SK-N-SH (cell line): ENCODE measurements around the gene MMADHC. TPM values are rescaled to one million over a fixed set of nuclear protein-coding genes. Genes with fewer than 3 reads are reported as not detected.

Experiments used
- CTCF ChIA-PET: fragments of 300-600, 350-600 bp; formaldehyde crosslinking; extraction: SDS; loops from one replicate; lab custom pipeline; 2021; lab: Yijun Ruan, JAX
- POLR2A ChIA-PET: fragments of 350-600 bp; sonication (Branson Sonifier 250); formaldehyde crosslinking; extraction: SDS; loops from one replicate; lab custom pipeline; 2020; ENCODE audit warnings: antibody characterized with exemption, inconsistent platforms; lab: Yijun Ruan, JAX
- DNase-seq: peaks from one replicate; pipeline ENCODE4 v3.0.0; 2012
- H2AFZ ChIP-seq: fragments of 200-600 bp; sonication (generic); 2 replicates; pipeline ENCODE4 v1.8.1; 2016; ENCODE audit warnings: antibody characterized with exemption, mild to moderate bottlenecking, low read depth
- H3F3A ChIP-seq: fragments of 200-600 bp; sonication (generic); replicated peaks from 2 replicates; pipeline ENCODE3; 2016; ENCODE audit warnings: antibody characterized with exemption, mild to moderate bottlenecking; ENCODE audit not compliant: insufficient read depth
- H3K27ac ChIP-seq, 2 experiments: fragments of 200-500 bp in 1 of 2; fragments of 200-600 bp in 1 of 2; sonication (Bioruptor generic) in 1 of 2; sonication (generic), shearing (Covaris generic) in 1 of 2; 2 replicates each; pipeline versions ENCODE4 v1.5.1 to v1.6.1; 2014 to 2016; ENCODE audit warnings: low read depth in 2 of 2, inconsistent platforms in 1 of 2, low read length in 1 of 2, mild to moderate bottlenecking in 1 of 2, mixed read lengths in 1 of 2
- H3K27me3 ChIP-seq: fragments of 200-600 bp; sonication (generic), shearing (Covaris generic); 2 replicates; pipeline ENCODE4 v1.6.1; 2016; ENCODE audit warnings: mixed run types; ENCODE audit not compliant: insufficient read depth
- H3K36me3 ChIP-seq, 2 experiments: fragments of 200-500 bp in 1 of 2; fragments of 200-600 bp in 1 of 2; sonication (Bioruptor generic) in 1 of 2; sonication (generic) in 1 of 2; replicated peaks in 1 of 2; 2 replicates each; pipeline versions ENCODE3 to v1.5.1; 2014 to 2016; ENCODE audit warnings: low read length in 1 of 2, mild to moderate bottlenecking in 1 of 2; ENCODE audit not compliant: insufficient read depth in 2 of 2, control insufficient read depth in 1 of 2
- H3K4me1 ChIP-seq, 2 experiments: fragments of 200-500 bp in 1 of 2; fragments of 200-600 bp in 1 of 2; sonication (Bioruptor generic) in 1 of 2; sonication (generic), shearing (Covaris generic) in 1 of 2; 2 replicates each; pipeline versions ENCODE4 v1.5.1 to v1.6.1; 2014 to 2016; ENCODE audit warnings: low read depth in 1 of 2, low read length in 1 of 2, mixed run types in 1 of 2; ENCODE audit not compliant: insufficient read depth in 2 of 2, control insufficient read depth in 1 of 2
- H3K4me2 ChIP-seq: fragments of 200-600 bp; sonication (generic), shearing (Covaris generic); 2 replicates; pipeline ENCODE4 v1.6.1; 2017; ENCODE audit warnings: mixed run types
- H3K4me3 ChIP-seq, 2 experiments: fragments of 200-500 bp in 1 of 2; fragments of 200-600 bp in 1 of 2; sonication (Bioruptor generic) in 1 of 2; sonication (generic), shearing (Covaris generic) in 1 of 2; 2 replicates each; pipeline versions ENCODE4 v1.5.1 to v1.8.1; 2014 to 2016; ENCODE audit warnings: low read depth in 2 of 2, inconsistent platforms in 1 of 2, low read length in 1 of 2, mild to moderate bottlenecking in 1 of 2, mixed read lengths in 1 of 2, moderate library complexity in 1 of 2
- H3K79me2 ChIP-seq: fragments of 200-600 bp; sonication (generic); 2 replicates; pipeline ENCODE4 v1.8.1; 2017; ENCODE audit warnings: mild to moderate bottlenecking; ENCODE audit not compliant: insufficient read depth
- H3K9ac ChIP-seq: fragments of 200-600 bp; sonication (generic); 2 replicates; pipeline ENCODE4 v1.6.1; 2017; ENCODE audit warnings: mixed run types
- H3K9me2 ChIP-seq: fragments of 200-600 bp; sonication (generic); 2 replicates; pipeline ENCODE4 v1.6.1; 2017; ENCODE audit warnings: mixed run types
- H3K9me3 ChIP-seq: fragments of 200-600 bp; sonication (generic); 2 replicates; pipeline ENCODE4 v1.6.1; 2017; ENCODE audit warnings: mixed run types, mild to moderate bottlenecking, moderate library complexity
- H4K20me1 ChIP-seq: fragments of 200-600 bp; sonication (generic); 2 replicates; pipeline ENCODE4 v1.6.1; 2017; ENCODE audit warnings: mild to moderate bottlenecking, mixed run types; ENCODE audit not compliant: insufficient read depth
- CHD2 ChIP-seq: fragments of 150-350 bp; IDR thresholded peaks from 2 replicates; pipeline ENCODE4 v1.6.1; 2018; ENCODE audit warnings: low read length; ENCODE audit not compliant: partially characterized antibody
- EP300 ChIP-seq, 2 experiments: IDR thresholded peaks; 2 replicates each; pipeline versions ENCODE4 v1.4.0 to v1.6.1; 2012; ENCODE audit warnings: borderline replicate concordance in 1 of 2, low read depth in 1 of 2, low read length in 1 of 2
- EZH2phosphoT487 ChIP-seq: fragments of 200-600 bp; sonication (generic); IDR thresholded peaks from 2 replicates; pipeline ENCODE4 v1.6.1; 2017; ENCODE audit warnings: low read depth, mixed run types, mild to moderate bottlenecking, antibody characterized with exemption, moderate library complexity, borderline replicate concordance
- FOXJ3 ChIP-seq: sonication (generic); formaldehyde crosslinking; IDR thresholded peaks from 2 replicates; pipeline ENCODE4 v1.5.1; 2020; ENCODE audit warnings: mild to moderate bottlenecking, missing genetic modification reagents
- JUND ChIP-seq: IDR thresholded peaks from 2 replicates; pipeline ENCODE4 v1.4.0; 2012
- MXI1 ChIP-seq: IDR thresholded peaks from 2 replicates; pipeline ENCODE4 v1.6.1; 2012; ENCODE audit warnings: mild to moderate bottlenecking, low read depth, low read length, improper control_type of control experiment
- NFIC ChIP-seq: IDR thresholded peaks from 2 replicates; pipeline ENCODE4 v1.4.0; 2012; ENCODE audit warnings: borderline replicate concordance
- RAD21 ChIP-seq: IDR thresholded peaks from 2 replicates; pipeline ENCODE4 v1.6.1; 2012; ENCODE audit warnings: mild to moderate bottlenecking, low read length
- RCOR1 ChIP-seq: fragments of 150-350 bp; IDR thresholded peaks from 2 replicates; pipeline ENCODE4 v1.6.1; 2017; ENCODE audit warnings: antibody characterized with exemption, low read length
- SIN3A ChIP-seq: IDR thresholded peaks from 2 replicates; pipeline ENCODE4 v1.6.1; 2012; ENCODE audit warnings: low read depth, mild to moderate bottlenecking, low read length, moderate library complexity, borderline replicate concordance
- TAF1 ChIP-seq: IDR thresholded peaks from 2 replicates; pipeline ENCODE4 v1.6.1; 2012; ENCODE audit warnings: low read depth, mild to moderate bottlenecking, low read length, moderate library complexity, borderline replicate concordance
- TCF12 ChIP-seq: IDR thresholded peaks from 2 replicates; pipeline ENCODE4 v1.4.0; 2012
- YY1 ChIP-seq: IDR thresholded peaks from 2 replicates; pipeline ENCODE4 v1.4.0; 2012; ENCODE audit warnings: low read depth, mild to moderate bottlenecking
- WGBS: methylation state at CpG from one replicate; pipeline ENCODE4 v1.1.6; 2017; ENCODE audit warnings: low lambda C conversion rate; 5-methylcytosine and 5-hydroxymethylcytosine counted together
- polyA plus RNA-seq, 3 experiments: library from polyadenylated mRNA; depleted of rRNA; stranded (reverse); fragments of >200 nt; gene quantifications; 2 replicates each; pipeline ENCODE4 v1.2.3, GENCODE V29; 2012
- TF ChIP-seq, protein P1 (sequence below): IDR thresholded peaks from 2 replicates; pipeline ENCODE4 v1.4.0; 2012; ENCODE audit warnings: low read depth, borderline replicate concordance
- TF ChIP-seq, protein P2 (sequence below): IDR thresholded peaks from 2 replicates; pipeline ENCODE4 v1.4.0; 2012; ENCODE audit warnings: low read depth
- TF ChIP-seq, protein P3 (sequence below): IDR thresholded peaks from 2 replicates; pipeline ENCODE4 v1.6.1; 2012; ENCODE audit warnings: mild to moderate bottlenecking, low read depth, low read length, moderate library complexity
- TF ChIP-seq, protein P4 (sequence below): IDR thresholded peaks from 2 replicates; pipeline ENCODE4; 2012
- TF ChIP-seq, protein P5 (sequence below): fragments of 150-350 bp; IDR thresholded peaks from 2 replicates; pipeline ENCODE4 v1.6.1; 2017; ENCODE audit warnings: antibody characterized with exemption, low read length, low read depth, borderline replicate concordance

Gene MMADHC
- polyA plus RNA-seq, 1 of the 3 experiments (the other 2 are of a cell fraction) = 40.4 TPM

DNA sequence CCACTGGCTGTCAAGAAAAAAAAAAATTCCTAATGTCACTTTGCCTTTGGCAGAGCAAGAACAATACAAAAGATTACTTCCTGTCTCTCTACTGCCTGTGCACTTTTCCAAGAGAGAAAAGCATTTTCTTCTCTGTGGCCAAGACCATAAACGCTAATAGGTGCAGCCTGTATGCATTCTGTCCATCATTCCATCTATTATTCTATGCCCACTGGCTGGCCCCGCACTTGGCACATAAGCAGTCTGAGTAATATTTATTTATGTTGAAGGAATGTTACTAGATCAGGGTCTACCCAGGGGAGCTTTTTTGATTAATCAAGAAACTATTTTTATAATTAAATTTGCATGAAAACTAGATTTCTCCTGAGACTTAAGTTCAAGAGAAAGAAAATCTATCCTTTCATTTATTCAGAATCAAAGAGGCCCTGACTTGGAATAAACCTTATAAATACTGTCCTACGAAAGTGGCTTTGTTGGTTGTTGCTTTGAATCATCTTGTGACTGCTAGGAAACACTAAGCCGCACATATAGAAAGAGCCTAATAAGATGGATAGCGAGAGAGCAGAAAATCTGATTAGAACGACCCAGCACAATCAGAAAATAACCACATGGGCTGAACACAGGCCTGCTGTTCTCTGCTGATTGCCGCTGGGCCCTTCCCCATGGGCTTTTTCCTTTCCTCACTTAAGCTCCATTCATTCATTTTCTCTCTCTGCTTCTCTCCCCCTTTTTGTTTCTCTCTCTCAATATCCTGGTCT is 59.4 kb downstream of the MMADHC start:
- peaks cover 9 to 17% of the 10 kb centered on the region in 2 experiments; a peak in 3 of 4 replicates for H3K4me1 ChIP-seq
- peak overlapping the region; percentile 35 for H3K4me2 ChIP-seq
- H3K36me3 ChIP-seq = no peaks in the 10 kb centered on the region
- H3K9me3 ChIP-seq = no peaks in the 10 kb centered on the region
- H3K27me3 ChIP-seq = no peaks in the 10 kb centered on the region
- no peak overlapping the region for H3K4me3 ChIP-seq
- no peaks in the 10 kb centered on the region for H3K9me2 ChIP-seq
- H3K27ac ChIP-seq = peak overlapping the region; percentile 67 to 78
- no peaks in the 10 kb centered on the region for H3K79me2 ChIP-seq
- H3K9ac ChIP-seq = no peak overlapping the region; the same call in 1 of the 2 replicates
- CTCF ChIA-PET = interaction anchor here (1.8 kb wide), 1 partner anchor 511 kb away, joined by 6 read pairs; no protein-coding TSS in a partner anchor
- TF ChIP-seq, protein P1, sequence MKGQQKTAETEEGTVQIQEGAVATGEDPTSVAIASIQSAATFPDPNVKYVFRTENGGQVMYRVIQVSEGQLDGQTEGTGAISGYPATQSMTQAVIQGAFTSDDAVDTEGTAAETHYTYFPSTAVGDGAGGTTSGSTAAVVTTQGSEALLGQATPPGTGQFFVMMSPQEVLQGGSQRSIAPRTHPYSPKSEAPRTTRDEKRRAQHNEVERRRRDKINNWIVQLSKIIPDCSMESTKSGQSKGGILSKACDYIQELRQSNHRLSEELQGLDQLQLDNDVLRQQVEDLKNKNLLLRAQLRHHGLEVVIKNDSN = no peak
- TF ChIP-seq CHD2 (no peak), FOXJ3 (no peak), YY1 (no peak), SIN3A (no peak), NFIC (peak; percentile 30; the same call in 1 of the 2 replicates), TAF1 (no peak), RCOR1 (no peak), EP300 (IDR thresholded peaks at IDR 0.05; ENCODE audit: borderline replicate concordance in 1 of 2, low read depth in 1 of 2, low read length in 1 of 2) (peak in 1 of 2 experiments; percentile 30; a peak in 1 of 4 replicates), MXI1 (peak; percentile 47; the same call in 1 of the 2 replicates), EZH2phosphoT487 (no peak), JUND (peak; percentile 16; the same call in 1 of the 2 replicates), RAD21 (peak; percentile 12; the same call in 1 of the 2 replicates), TCF12 (peak; percentile 38)
- TF ChIP-seq, protein P2, sequence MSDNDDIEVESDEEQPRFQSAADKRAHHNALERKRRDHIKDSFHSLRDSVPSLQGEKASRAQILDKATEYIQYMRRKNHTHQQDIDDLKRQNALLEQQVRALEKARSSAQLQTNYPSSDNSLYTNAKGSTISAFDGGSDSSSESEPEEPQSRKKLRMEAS = no peak
- TF ChIP-seq, protein P3, sequence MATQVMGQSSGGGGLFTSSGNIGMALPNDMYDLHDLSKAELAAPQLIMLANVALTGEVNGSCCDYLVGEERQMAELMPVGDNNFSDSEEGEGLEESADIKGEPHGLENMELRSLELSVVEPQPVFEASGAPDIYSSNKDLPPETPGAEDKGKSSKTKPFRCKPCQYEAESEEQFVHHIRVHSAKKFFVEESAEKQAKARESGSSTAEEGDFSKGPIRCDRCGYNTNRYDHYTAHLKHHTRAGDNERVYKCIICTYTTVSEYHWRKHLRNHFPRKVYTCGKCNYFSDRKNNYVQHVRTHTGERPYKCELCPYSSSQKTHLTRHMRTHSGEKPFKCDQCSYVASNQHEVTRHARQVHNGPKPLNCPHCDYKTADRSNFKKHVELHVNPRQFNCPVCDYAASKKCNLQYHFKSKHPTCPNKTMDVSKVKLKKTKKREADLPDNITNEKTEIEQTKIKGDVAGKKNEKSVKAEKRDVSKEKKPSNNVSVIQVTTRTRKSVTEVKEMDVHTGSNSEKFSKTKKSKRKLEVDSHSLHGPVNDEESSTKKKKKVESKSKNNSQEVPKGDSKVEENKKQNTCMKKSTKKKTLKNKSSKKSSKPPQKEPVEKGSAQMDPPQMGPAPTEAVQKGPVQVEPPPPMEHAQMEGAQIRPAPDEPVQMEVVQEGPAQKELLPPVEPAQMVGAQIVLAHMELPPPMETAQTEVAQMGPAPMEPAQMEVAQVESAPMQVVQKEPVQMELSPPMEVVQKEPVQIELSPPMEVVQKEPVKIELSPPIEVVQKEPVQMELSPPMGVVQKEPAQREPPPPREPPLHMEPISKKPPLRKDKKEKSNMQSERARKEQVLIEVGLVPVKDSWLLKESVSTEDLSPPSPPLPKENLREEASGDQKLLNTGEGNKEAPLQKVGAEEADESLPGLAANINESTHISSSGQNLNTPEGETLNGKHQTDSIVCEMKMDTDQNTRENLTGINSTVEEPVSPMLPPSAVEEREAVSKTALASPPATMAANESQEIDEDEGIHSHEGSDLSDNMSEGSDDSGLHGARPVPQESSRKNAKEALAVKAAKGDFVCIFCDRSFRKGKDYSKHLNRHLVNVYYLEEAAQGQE = no peak
- TF ChIP-seq, protein P4, sequence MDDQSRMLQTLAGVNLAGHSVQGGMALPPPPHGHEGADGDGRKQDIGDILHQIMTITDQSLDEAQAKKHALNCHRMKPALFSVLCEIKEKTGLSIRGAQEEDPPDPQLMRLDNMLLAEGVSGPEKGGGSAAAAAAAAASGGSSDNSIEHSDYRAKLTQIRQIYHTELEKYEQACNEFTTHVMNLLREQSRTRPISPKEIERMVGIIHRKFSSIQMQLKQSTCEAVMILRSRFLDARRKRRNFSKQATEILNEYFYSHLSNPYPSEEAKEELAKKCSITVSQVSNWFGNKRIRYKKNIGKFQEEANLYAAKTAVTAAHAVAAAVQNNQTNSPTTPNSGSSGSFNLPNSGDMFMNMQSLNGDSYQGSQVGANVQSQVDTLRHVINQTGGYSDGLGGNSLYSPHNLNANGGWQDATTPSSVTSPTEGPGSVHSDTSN = peak; percentile 25; the same call in 1 of the 2 replicates
- TF ChIP-seq, protein P5, sequence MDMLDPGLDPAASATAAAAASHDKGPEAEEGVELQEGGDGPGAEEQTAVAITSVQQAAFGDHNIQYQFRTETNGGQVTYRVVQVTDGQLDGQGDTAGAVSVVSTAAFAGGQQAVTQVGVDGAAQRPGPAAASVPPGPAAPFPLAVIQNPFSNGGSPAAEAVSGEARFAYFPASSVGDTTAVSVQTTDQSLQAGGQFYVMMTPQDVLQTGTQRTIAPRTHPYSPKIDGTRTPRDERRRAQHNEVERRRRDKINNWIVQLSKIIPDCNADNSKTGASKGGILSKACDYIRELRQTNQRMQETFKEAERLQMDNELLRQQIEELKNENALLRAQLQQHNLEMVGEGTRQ = no peak
- TF ChIP-seq, all 33 proteins: peak for 7
- Histone ChIP-seq H2AFZ (no peak overlapping the region), H3F3A (no peaks in the 10 kb centered on the region), H4K20me1 (no peaks in the 10 kb centered on the region)
- DNase-seq = peak; percentile 56
- WGBS = 14% methylated on average over 7 of the region's 7 CpGs
- POLR2A ChIA-PET = no interaction called here
